Caco-2 (cell line): ENCODE data around the gene TSC22D4. TPM values are rescaled to one million over a fixed set of nuclear protein-coding genes. Genes with fewer than 3 reads are reported as not detected.

Experiments used
- BruUV-seq: library from RNA; stranded (reverse); fragments of 400-500 nt; replicated peaks from 2 replicates; lab custom pipeline; 2021; lab: Mats Ljungman, UMichigan
- CTCF ChIA-PET: fragments of 300-600 bp; sonication (Branson Sonifier 250); formaldehyde crosslinking; loops from one replicate; lab custom pipeline; 2022; ENCODE audit warnings: antibody characterized with exemption; lab: Charles Lee
- POLR2A ChIA-PET: fragments of 300-600 bp; sonication (Branson Sonifier 250); formaldehyde crosslinking; loops from one replicate; lab custom pipeline; 2022; ENCODE audit warnings: antibody characterized with exemption; lab: Charles Lee
- DNase-seq, 2 experiments: peaks; one replicate each; pipeline versions ENCODE4 v3.0.0 to v3.0.0-alpha.2; 2020 to 2022
- H3K27me3 ChIP-seq: replicated peaks from 2 replicates; pipeline ENCODE4 v1.6.0; 2011; ENCODE audit warnings: low read length; ENCODE audit not compliant: control insufficient read depth, insufficient read depth
- H3K36me3 ChIP-seq: 2 replicates; pipeline ENCODE4 v1.5.1; 2011; ENCODE audit warnings: low read length; ENCODE audit not compliant: control insufficient read depth, insufficient read depth
- H3K4me1 ChIP-seq: fragments of 250-450 bp; sonication (Bioruptor Pico); 2 replicates; pipeline ENCODE4 v1.5.1; 2020; ENCODE audit warnings: mild to moderate bottlenecking
- H3K4me3 ChIP-seq: 2 replicates; pipeline ENCODE4 v1.5.1; 2011; ENCODE audit warnings: low read depth, mild to moderate bottlenecking, control low read depth, low read length
- H3K9me3 ChIP-seq: fragments of 250-450 bp; sonication (Bioruptor Pico); 2 replicates; pipeline ENCODE4 v1.5.1; 2020; ENCODE audit warnings: mild to moderate bottlenecking, moderate library complexity
- H3K27ac Mint-ChIP-seq: one replicate; pipeline ENCODE4 v1.8.0; 2022; ENCODE audit warnings: mixed read lengths; ENCODE audit not compliant: unreplicated experiment
- H3K27me3 Mint-ChIP-seq: one replicate; pipeline ENCODE4 v1.8.0; 2022; ENCODE audit warnings: mixed read lengths; ENCODE audit not compliant: insufficient read depth, unreplicated experiment
- H3K36me3 Mint-ChIP-seq: one replicate; pipeline ENCODE4 v1.8.0; 2022; ENCODE audit warnings: mild to moderate bottlenecking, mixed read lengths; ENCODE audit not compliant: insufficient read depth, unreplicated experiment
- H3K4me1 Mint-ChIP-seq: one replicate; pipeline ENCODE4 v1.8.0; 2022; ENCODE audit warnings: low read depth, mixed read lengths; ENCODE audit not compliant: unreplicated experiment
- H3K4me3 Mint-ChIP-seq: one replicate; pipeline ENCODE4 v1.8.0; 2022; ENCODE audit warnings: mild to moderate bottlenecking, moderate library complexity, mixed read lengths; ENCODE audit not compliant: unreplicated experiment
- H3K9me3 Mint-ChIP-seq: one replicate; pipeline ENCODE4 v1.8.0; 2022; ENCODE audit warnings: mixed read lengths; ENCODE audit not compliant: unreplicated experiment
- intact Hi-C: fragments of 100-400 bp; cut with micrococcal nuclease; formaldehyde crosslinking; loops from one replicate; pipeline ENCODE4 v1.10.0; 2022; ENCODE audit not compliant: unreplicated experiment
- total RNA-seq: library from RNA; stranded (reverse); gene quantifications from 2 replicates; pipeline ENCODE4 v1.2.3, GENCODE V29; 2022
- TF ChIP-seq, protein P1 (sequence below), 2 experiments: fragments of 200-600 bp in 1 of 2; IDR thresholded peaks; 1 replicate in 1 of 2; 2 replicates in 1 of 2; pipeline versions ENCODE4 v1.5.1 to v1.8.0; 2011 to 2022; ENCODE audit warnings: antibody characterized with exemption in 1 of 2, control low read depth in 1 of 2, inconsistent platforms in 1 of 2, low read depth in 1 of 2, low read length in 1 of 2, mild to moderate bottlenecking in 1 of 2, moderate library complexity in 1 of 2; ENCODE audit not compliant: insufficient read depth in 1 of 2, severe bottlenecking in 1 of 2, unreplicated experiment in 1 of 2

Gene TSC22D4
- total RNA-seq, 1 experiment from 2014 or later: 27.2 TPM

DNA sequence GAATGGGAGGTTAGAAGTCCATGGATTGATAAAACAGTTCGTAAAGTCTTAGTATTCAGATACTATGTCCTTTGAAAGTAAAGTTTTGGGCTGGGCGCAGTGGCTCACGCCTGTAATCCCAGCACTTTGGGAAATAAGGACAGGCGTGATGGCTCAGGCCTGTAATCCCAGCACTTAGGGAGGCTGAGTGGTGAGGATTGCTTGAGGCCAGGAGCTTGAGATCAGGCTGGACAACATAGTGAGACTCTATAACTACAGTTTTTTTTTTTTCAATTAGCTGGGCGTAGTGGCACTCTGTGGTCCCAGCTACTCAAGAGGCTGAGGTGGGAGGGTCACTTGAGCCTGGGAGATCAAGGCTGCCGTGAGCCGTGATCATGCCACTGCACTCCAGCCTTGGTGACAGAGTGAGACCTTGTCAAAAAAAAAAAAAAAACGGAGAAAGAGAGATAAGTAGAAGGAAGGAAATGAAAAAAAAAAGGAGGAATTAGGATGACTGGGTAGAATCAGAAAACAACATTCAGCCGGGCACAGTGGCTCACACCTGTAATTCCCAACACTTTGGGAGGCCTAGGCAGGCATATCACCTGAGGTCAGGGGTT, 34.3 kb upstream of the TSC22D4 start:
- H3K9me3 Mint-ChIP-seq: no peaks in the 10 kb centered on the region
- Histone ChIP-seq H3K9me3 (no peaks in the 10 kb centered on the region), H3K36me3 (no peaks in the 10 kb centered on the region), H3K4me1 (peaks cover 13% of the 10 kb centered on the region), H3K4me3 (no peak overlapping the region), H3K27me3 (no peaks in the 10 kb centered on the region)
- no peak for DNase-seq
- ChIA-PET POLR2A (no interaction called here), CTCF (interaction anchor here (0.9 kb wide), 1 partner anchor 48 kb away, joined by 3 read pairs; no protein-coding TSS in a partner anchor)
- no peaks in the 10 kb centered on the region for H3K27me3 Mint-ChIP-seq
- TF ChIP-seq, protein P1, sequence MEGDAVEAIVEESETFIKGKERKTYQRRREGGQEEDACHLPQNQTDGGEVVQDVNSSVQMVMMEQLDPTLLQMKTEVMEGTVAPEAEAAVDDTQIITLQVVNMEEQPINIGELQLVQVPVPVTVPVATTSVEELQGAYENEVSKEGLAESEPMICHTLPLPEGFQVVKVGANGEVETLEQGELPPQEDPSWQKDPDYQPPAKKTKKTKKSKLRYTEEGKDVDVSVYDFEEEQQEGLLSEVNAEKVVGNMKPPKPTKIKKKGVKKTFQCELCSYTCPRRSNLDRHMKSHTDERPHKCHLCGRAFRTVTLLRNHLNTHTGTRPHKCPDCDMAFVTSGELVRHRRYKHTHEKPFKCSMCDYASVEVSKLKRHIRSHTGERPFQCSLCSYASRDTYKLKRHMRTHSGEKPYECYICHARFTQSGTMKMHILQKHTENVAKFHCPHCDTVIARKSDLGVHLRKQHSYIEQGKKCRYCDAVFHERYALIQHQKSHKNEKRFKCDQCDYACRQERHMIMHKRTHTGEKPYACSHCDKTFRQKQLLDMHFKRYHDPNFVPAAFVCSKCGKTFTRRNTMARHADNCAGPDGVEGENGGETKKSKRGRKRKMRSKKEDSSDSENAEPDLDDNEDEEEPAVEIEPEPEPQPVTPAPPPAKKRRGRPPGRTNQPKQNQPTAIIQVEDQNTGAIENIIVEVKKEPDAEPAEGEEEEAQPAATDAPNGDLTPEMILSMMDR (IDR thresholded peaks at IDR 0.05; ENCODE audit: insufficient read depth in 1 of 2, low read depth in 1 of 2, low read length in 1 of 2, severe bottlenecking in 1 of 2, unreplicated experiment in 1 of 2): no peak
- no peak overlapping the region for H3K4me3 Mint-ChIP-seq
- H3K4me1 Mint-ChIP-seq: peaks cover 8% of the 10 kb centered on the region
- intact Hi-C loops: no loop called here
- no peaks in the 10 kb centered on the region for H3K36me3 Mint-ChIP-seq
- no peak overlapping the region for H3K27ac Mint-ChIP-seq
- BruUV-seq: no TSS peak

DNA sequence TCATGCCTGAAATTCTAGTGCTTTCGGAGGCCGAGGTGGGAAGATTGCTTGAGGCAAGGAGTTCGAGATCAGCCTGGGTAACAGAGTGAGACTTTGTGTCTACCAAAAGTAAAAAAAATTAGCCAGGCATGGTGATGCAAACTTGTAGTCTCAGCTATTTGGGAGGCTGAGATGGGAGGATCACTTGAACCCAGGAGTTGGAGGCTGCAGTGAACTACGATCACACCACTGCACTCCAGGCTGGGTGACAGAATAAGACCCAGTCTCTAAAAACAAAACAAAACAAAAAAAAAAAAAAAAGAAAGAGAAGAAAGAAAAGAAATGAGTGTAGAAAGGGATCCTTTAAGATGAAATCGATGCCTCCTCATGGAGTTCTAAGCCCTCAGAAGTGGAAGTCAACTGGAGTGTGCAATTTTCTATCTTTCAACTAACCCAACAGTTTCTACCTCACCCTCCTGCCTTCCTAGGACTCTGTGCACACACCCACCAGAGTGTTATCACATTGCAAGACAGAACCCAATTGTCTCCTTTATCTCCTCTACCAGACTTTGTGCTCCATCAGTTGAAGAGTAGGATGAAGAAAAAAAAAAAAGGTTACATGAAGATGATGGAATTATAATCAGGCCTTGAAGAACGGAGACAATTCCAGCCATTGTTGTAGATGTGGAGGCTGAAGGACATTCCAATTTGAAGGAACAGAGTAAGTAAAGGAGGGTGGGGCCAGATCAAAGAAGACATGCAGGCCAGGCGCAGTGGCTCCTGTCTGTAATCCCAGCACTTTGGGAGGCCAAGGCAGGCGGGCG, 31.6 kb upstream of the TSC22D4 start:
- H3K27me3 Mint-ChIP-seq: no peaks in the 10 kb centered on the region
- peaks cover 7% of the 10 kb centered on the region; the same call in 1 of the 2 replicates for H3K4me1 ChIP-seq
- H3K27ac Mint-ChIP-seq: peak overlapping the region; percentile 26

DNA sequence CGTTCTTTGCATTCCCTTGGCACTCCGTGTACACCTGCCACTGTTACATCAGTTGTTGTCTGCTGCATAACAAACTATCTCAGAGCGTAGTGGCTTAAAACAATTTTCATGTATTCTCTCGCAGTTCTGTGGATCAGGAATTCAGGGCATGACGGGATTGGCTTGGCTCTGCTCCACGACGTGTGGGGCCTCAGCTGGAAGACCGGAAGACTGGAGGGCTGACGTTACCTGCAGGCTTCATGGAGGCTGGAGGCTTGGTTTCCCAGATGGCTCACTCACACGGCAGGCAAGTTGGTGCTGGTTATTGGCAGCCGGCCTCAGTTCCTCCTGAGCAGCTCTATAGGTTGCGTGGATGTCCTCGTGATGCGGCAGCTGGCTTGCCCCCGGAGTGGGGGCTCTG, 30.2 kb upstream of the TSC22D4 start:
- no peak overlapping the region for H3K27ac Mint-ChIP-seq
- no peak for DNase-seq
- Histone ChIP-seq H3K9me3 (no peaks in the 10 kb centered on the region), H3K27me3 (no peaks in the 10 kb centered on the region), H3K36me3 (no peaks in the 10 kb centered on the region), H3K4me3 (no peak overlapping the region), H3K4me1 (peaks cover 14% of the 10 kb centered on the region)
- H3K4me1 Mint-ChIP-seq: peaks cover 10% of the 10 kb centered on the region
- no peaks in the 10 kb centered on the region for H3K27me3 Mint-ChIP-seq
- POLR2A ChIA-PET: no interaction called here
- TF ChIP-seq, protein P1 (IDR thresholded peaks at IDR 0.05; ENCODE audit: insufficient read depth in 1 of 2, low read depth in 1 of 2, low read length in 1 of 2, severe bottlenecking in 1 of 2, unreplicated experiment in 1 of 2): no peak
- intact Hi-C loops: no loop called here
- H3K9me3 Mint-ChIP-seq: no peaks in the 10 kb centered on the region
- no peak overlapping the region for H3K4me3 Mint-ChIP-seq
- no peaks in the 10 kb centered on the region for H3K36me3 Mint-ChIP-seq
- CTCF ChIA-PET: no interaction called here
- no TSS peak for BruUV-seq

More for the DNA sequence above, 31.6 kb upstream of the TSC22D4 start:
- no peaks in the 10 kb centered on the region for H3K9me3 Mint-ChIP-seq
- peaks cover 8% of the 10 kb centered on the region for H3K4me1 Mint-ChIP-seq
- intact Hi-C loops: no loop called here
- no peaks in the 10 kb centered on the region for H3K27me3 ChIP-seq
- H3K36me3 ChIP-seq: no peaks in the 10 kb centered on the region
- TF ChIP-seq, protein P1 (IDR thresholded peaks at IDR 0.05; ENCODE audit: insufficient read depth in 1 of 2, low read depth in 1 of 2, low read length in 1 of 2, severe bottlenecking in 1 of 2, unreplicated experiment in 1 of 2): no peak
- ChIA-PET POLR2A (no interaction called here), CTCF (no interaction called here)
- H3K4me3 Mint-ChIP-seq: no peak overlapping the region
- no TSS peak for BruUV-seq
- DNase-seq: no peak
- no peak overlapping the region for H3K4me3 ChIP-seq
- no peaks in the 10 kb centered on the region for H3K36me3 Mint-ChIP-seq
- H3K9me3 ChIP-seq: no peaks in the 10 kb centered on the region
